ENCODE measurements around the gene MISP3. TPM values are rescaled to one million over a fixed set of nuclear protein-coding genes. Genes with fewer than 3 reads are reported as not detected.
"Not testable (repeated sequence)": the region's sequence is repeated elsewhere in the genome, so short reads cannot be mapped to it uniquely, and the experiment has no call there.

MISP3 gene
- total and polyA plus RNA-seq, 11 donors: 3.5 to 28.7 (median 5.7) TPM

- 95 to 99% (median 97%) methylated on average over 4 of the region's 4 CpGs for WGBS, 4 donors
These were observed 22.1 kb upstream of the MISP3 start for GRCh38 chr19:14050512-14050911.

DNA sequence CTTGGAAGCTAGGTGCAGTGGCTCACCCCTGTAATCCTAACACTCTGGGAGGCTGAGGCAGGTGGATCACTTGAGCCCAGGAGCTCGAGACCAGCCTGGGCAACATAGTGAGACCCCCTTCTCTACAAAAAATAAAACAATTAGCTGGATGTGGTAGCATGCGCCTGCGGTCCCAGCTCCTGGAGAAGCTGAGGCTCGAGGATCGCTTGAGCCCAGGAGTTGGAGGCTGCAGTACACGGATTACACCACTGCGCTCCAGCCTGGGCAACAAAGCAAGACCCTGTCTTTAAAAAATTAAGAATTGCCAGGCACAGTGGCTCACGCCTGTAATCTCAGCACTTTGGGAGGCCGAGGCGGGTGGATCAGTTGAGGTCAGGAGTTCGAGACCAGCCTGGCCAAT lies 21.6 kb upstream of the MISP3 start:
- not testable (repeated sequence) for H3K9me3 ChIP-seq, H3K4me1 ChIP-seq, H3K27me3 ChIP-seq, ATAC-seq, H3K4me3 ChIP-seq, DNase-seq, H3K27ac ChIP-seq
- WGBS, 4 donors: 90 to 95% (median 94%) methylated on average over 11 of the region's 11 CpGs
- H3K36me3 ChIP-seq: peaks cover 0 to 37% (median 0%) of the 10 kb centered on the region in 9 donors
- intact Hi-C loops (cut with DNase I): loop anchor here in 2 of 10 donors (5.0 to 10.0 kb wide), 2 partner anchors 166 to 169 kb away; no protein-coding TSS in a partner anchor
- TF ChIP-seq CTCF (IDR thresholded peaks at IDR 0.05): peak in 1 of 12 donors; percentile 13

More at GRCh38 chr19:14050512-14050911, 22.1 kb upstream of the MISP3 start:
- Histone ChIP-seq H3K9me3 (peaks cover 0 to 9% (median 0%) of the 10 kb centered on the region in 12 donors), H3K27ac (no peak overlapping the region), H3K27me3 (no peaks in the 10 kb centered on the region), H3K36me3 (peaks cover 0 to 39% (median 0%) of the 10 kb centered on the region in 9 donors), H3K4me3 (no peak overlapping the region), H3K4me1 (no peaks in the 10 kb centered on the region)
- TF ChIP-seq POLR2A (IDR thresholded peaks at IDR 0.05): no peak
- TF ChIP-seq CTCF (IDR thresholded peaks at IDR 0.05): no peak
- no peak for DNase-seq
- ATAC-seq: no peak
- intact Hi-C loops (cut with DNase I): loop anchor here in 2 of 10 donors (5.0 to 10.0 kb wide), 2 partner anchors 166 to 168 kb away; no protein-coding TSS in a partner anchor

- no peak for TF ChIP-seq POLR2A (IDR thresholded peaks at IDR 0.05)
- no peak for DNase-seq
- Histone ChIP-seq H3K4me3 (no peak overlapping the region), H3K9me3 (peaks cover 0 to 9% (median 0%) of the 10 kb centered on the region in 12 donors), H3K36me3 (peaks cover 0 to 28% (median 0%) of the 10 kb centered on the region in 9 donors), H3K4me1 (peaks cover 0 to under 1% (median 0%) of the 10 kb centered on the region in 12 donors), H3K27ac (no peak overlapping the region), H3K27me3 (no peaks in the 10 kb centered on the region)
- intact Hi-C loops (cut with DNase I): loop anchor here in 2 of 10 donors (5.0 to 10.0 kb wide), 2 partner anchors 167 to 170 kb away; no protein-coding TSS in a partner anchor
- no peak for ATAC-seq
- 86 to 100% (median 87%) methylated on average over 1 to 9 of the region's 9 CpGs for WGBS, 4 donors
These were observed 20.6 kb upstream of the MISP3 start for GRCh38 chr19:14051980-14052379.

DNA sequence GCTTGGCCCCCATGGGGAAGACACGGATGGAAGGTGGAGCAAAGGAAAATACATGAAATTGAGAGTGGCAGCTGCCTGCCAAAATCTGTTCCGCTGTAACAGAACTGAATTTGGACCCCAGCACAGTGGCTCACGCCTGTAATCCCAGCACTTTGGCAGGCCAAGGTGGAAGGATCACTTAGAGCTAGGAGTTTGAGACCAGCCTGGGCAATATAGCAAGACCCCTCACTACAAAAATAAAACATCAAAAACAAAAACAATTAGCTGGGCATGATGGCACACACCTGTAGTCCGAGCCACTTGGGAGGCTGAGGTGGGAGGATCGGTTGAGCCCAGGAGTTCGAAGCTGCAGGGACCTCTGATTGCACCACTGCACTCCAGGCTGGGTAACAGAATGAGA lies 20.1 kb upstream of the MISP3 start:
- no peak overlapping the region for H3K4me3 ChIP-seq
- intact Hi-C loops (cut with DNase I): loop anchor here in 2 of 10 donors (5.0 to 10.0 kb wide), 2 partner anchors 168 to 170 kb away; no protein-coding TSS in a partner anchor
- no peak for TF ChIP-seq POLR2A (IDR thresholded peaks at IDR 0.05)
- no peak for TF ChIP-seq CTCF (IDR thresholded peaks at IDR 0.05)
- H3K9me3 ChIP-seq: peaks cover 0 to 9% (median 0%) of the 10 kb centered on the region in 12 donors
- DNase-seq (no peak), ATAC-seq (no peak)
- no peaks in the 10 kb centered on the region for H3K27me3 ChIP-seq
- no peak overlapping the region for H3K27ac ChIP-seq
- WGBS, 4 donors: 88 to 93% (median 90%) methylated on average over 6 of the region's 6 CpGs
- peaks cover 0 to 6% (median 0%) of the 10 kb centered on the region in 12 donors for H3K4me1 ChIP-seq
- H3K36me3 ChIP-seq: peaks cover 0 to 28% (median 0%) of the 10 kb centered on the region in 9 donors

All from heart left ventricle (tissue), 16 donors.